AG09319 (cell line): ENCODE measurements around the gene DPF1.

ENCODE experiments used
- DNase-seq: peaks from one replicate; pipeline ENCODE4 v3.0.0-alpha.2; 2010; ENCODE audit warnings: low read depth; ENCODE audit errors: extremely low read depth
- TF ChIP-seq, protein P1 (sequence below): IDR thresholded peaks from 2 replicates; pipeline ENCODE4 v1.5.1; 2011; ENCODE audit warnings: low read depth, mild to moderate bottlenecking, inconsistent platforms, low read length, moderate library complexity

Gene DPF1

GRCh38 chr19:38183251-38183897 is 40.6 kb downstream of the DPF1 start:
- no peak for DNase-seq
- TF ChIP-seq, protein P1, sequence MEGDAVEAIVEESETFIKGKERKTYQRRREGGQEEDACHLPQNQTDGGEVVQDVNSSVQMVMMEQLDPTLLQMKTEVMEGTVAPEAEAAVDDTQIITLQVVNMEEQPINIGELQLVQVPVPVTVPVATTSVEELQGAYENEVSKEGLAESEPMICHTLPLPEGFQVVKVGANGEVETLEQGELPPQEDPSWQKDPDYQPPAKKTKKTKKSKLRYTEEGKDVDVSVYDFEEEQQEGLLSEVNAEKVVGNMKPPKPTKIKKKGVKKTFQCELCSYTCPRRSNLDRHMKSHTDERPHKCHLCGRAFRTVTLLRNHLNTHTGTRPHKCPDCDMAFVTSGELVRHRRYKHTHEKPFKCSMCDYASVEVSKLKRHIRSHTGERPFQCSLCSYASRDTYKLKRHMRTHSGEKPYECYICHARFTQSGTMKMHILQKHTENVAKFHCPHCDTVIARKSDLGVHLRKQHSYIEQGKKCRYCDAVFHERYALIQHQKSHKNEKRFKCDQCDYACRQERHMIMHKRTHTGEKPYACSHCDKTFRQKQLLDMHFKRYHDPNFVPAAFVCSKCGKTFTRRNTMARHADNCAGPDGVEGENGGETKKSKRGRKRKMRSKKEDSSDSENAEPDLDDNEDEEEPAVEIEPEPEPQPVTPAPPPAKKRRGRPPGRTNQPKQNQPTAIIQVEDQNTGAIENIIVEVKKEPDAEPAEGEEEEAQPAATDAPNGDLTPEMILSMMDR, result no peak

DNA sequence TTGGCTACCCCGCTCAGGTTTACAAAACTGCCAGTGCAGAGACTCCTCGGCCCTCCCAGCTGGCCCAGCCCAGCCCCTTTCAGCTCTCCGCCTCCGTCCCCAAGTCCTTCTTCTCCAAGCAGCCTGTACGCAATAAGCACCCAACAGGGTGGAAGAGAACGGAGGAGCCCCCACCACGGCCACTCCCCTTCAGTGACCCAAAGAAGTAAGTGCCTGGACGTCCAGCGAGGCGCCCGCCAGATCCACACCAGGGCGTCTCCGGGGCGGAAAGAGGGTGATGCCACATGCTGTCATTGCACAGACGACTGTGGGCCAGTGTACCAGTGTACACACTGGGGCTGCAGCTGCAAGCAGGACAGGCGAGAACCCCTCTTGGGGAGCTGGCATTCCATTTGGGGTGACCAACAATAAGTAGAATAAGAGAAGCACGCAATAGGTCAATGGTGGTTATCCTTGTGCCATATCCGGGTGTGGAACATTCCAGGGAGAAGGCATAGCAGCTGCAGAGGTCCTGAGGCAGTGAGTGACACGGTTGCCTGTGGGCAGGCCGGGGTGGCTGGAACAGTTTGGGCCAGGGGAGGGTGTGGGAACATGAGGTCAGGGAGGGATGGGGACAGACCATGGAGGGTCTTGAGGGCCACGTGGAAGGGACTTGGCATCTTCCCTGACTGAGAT is 41.3 kb downstream of the DPF1 start:
- TF ChIP-seq, protein P1, result no peak
- no peak for DNase-seq

GRCh38 chr19:38180071-38180470 is 44.0 kb downstream of the DPF1 start:
- no peak for DNase-seq
- TF ChIP-seq, protein P1, result no peak

- TF ChIP-seq, protein P1, result no peak
- DNase-seq, result no peak
Observed at GRCh38 chr19:38175422-38175821, 48.6 kb downstream of the DPF1 start.

GRCh38 chr19:38173291-38174041 is 50.6 kb downstream of the DPF1 start:
- TF ChIP-seq, protein P1, result no peak
- peak; percentile 14 for DNase-seq

GRCh38 chr19:38172001-38172400 is 52.0 kb downstream of the DPF1 start:
- no peak for DNase-seq
- TF ChIP-seq, protein P1, result no peak

GRCh38 chr19:38170334-38170733 is 53.7 kb downstream of the DPF1 start:
- TF ChIP-seq, protein P1, result no peak
- no peak for DNase-seq
